Stomach (tissue), 4 donors: ENCODE measurements around the gene RNF182.

Source experiments
- CTCF ChIP-seq, 7 experiments: fragments of 450-650 bp in 4 of 7; fragments of 200-600 bp in 3 of 7; sonication (generic) in 3 of 7; IDR thresholded peaks; one replicate each; pipeline ENCODE4 v1.5.1; 2016 to 2019; ENCODE audit warnings: antibody characterized with exemption in 7 of 7, control low read depth in 2 of 7, mild to moderate bottlenecking in 1 of 7
- EP300 ChIP-seq: sonication (generic); formaldehyde crosslinking; IDR thresholded peaks from one replicate; pipeline ENCODE4 v1.6.1; 2017; ENCODE audit warnings: antibody characterized with exemption
- POLR2A ChIP-seq, 4 donors: fragments of 450-650 bp; IDR thresholded peaks; one replicate each; pipeline ENCODE4 v1.6.1; 2016; ENCODE audit warnings: antibody characterized with exemption in 4 of 4, control low read depth in 2 of 4, mild to moderate bottlenecking in 1 of 4, moderate library complexity in 1 of 4
- POLR2AphosphoS5 ChIP-seq, 3 donors: sonication (generic); formaldehyde crosslinking; IDR thresholded peaks; one replicate each; pipeline ENCODE4 v1.6.1; 2016; ENCODE audit warnings: antibody characterized with exemption in 3 of 3

- TF ChIP-seq CTCF (IDR thresholded peaks at IDR 0.05) (no peak), EP300 (no peak), POLR2A (IDR thresholded peaks at IDR 0.05) (no peak), POLR2AphosphoS5 (IDR thresholded peaks at IDR 0.05) (no peak)
These were observed 66.6 kb downstream of the RNF182 start for GRCh38 chr6:13991393-13991792.
